Coronary artery (tissue), 2 donors: Measurements from ENCODE around the gene SLC66A1.

Experiments
- DNase-seq: peaks from one replicate; pipeline ENCODE4 v3.0.0-alpha.2; 2017; ENCODE audit warnings: low spot score
- H3K27ac ChIP-seq, 2 donors: fragments of 200-600 bp; sonication (generic); one replicate each; pipeline ENCODE4 v1.5.1; 2016 to 2019
- H3K4me3 ChIP-seq: fragments of 200-600 bp; sonication (generic); 2 replicates; pipeline ENCODE4 v1.5.1; 2016; ENCODE audit warnings: mild to moderate bottlenecking, moderate library complexity
- CTCF ChIP-seq: fragments of 200-600 bp; sonication (generic); IDR thresholded peaks from one replicate; pipeline ENCODE4 v1.5.1; 2019; ENCODE audit warnings: antibody characterized with exemption

SLC66A1 gene

DNA sequence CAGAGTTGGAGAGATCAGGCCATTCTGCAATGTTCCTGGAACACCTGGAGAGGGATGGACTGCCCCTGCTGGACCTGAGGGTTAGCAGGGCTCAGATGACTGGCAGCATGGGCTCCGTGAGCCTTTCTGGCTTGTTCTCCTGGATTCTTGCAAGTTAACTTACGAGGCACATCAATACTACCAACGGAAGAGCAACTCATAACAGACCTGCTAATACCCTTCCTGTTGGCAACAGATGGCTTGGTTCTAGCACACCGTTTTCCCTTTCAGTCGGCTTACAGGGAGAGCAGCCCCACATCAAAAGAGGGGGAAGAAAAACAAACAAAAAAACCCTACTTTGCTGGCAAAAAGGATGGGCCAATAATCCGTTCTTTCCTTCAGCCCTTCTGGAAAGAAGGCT, 47.9 kb downstream of the SLC66A1 start:
- H3K27ac ChIP-seq: no peak overlapping the region

DNA sequence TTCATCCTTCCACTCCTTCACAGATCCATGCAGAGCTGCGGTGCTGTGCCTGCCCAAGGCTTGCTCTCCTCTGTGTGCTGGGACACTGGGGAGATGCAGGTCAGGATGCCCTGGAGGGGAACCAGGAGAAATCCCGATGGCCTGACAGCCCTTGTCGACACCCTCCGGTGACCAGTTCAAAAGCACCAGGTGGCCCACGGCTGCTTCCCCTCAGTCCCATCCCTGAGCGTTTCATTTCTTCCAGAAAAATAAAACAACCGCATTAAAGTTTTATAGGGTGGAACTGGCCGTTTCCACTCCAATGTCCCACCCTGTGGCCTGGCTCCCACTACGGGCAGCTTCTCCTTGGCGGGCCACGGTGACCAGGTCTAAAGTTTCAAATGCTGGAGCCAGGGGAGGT, 48.3 kb downstream of the SLC66A1 start:
- no peak overlapping the region for H3K27ac ChIP-seq
- TF ChIP-seq CTCF: no peak
- H3K4me3 ChIP-seq: no peak overlapping the region
- DNase-seq: no peak

More for the DNA sequence above, 47.9 kb downstream of the SLC66A1 start:
- no peak for TF ChIP-seq CTCF
- H3K4me3 ChIP-seq: no peak overlapping the region
- no peak for DNase-seq

GRCh38 chr1:19360843-19361610, 48.9 kb downstream of the SLC66A1 start:
- DNase-seq: no peak
- TF ChIP-seq CTCF: no peak
- Histone ChIP-seq H3K27ac (no peak overlapping the region), H3K4me3 (no peak overlapping the region)

DNA sequence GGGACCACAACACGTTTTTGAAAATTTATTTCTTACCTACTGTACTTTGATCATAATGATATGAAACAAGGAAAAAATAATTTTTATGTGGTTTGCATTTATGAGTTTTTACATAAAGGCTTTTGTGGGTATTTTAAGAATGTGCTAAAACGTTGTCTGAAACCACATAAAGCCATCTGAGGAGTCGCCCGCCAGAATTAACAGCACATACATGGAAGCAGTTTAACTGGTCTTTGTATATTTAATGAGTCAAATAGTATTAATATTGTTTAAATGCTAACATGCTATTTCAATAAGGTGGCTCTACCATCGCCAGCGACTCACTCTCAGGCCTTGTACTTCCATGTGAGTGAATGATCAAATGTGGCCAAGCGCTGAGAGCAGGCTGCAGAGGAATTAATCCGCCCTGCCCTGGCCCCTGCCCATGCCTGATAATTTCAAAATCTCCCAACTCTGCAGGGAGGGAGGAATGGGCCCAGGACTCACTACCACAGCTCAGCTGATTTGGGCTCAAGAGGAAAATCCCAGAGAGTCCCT, 49.6 kb downstream of the SLC66A1 start:
- TF ChIP-seq CTCF: no peak
- DNase-seq: no peak
- H3K27ac ChIP-seq: no peak overlapping the region
- no peak overlapping the region for H3K4me3 ChIP-seq

DNA sequence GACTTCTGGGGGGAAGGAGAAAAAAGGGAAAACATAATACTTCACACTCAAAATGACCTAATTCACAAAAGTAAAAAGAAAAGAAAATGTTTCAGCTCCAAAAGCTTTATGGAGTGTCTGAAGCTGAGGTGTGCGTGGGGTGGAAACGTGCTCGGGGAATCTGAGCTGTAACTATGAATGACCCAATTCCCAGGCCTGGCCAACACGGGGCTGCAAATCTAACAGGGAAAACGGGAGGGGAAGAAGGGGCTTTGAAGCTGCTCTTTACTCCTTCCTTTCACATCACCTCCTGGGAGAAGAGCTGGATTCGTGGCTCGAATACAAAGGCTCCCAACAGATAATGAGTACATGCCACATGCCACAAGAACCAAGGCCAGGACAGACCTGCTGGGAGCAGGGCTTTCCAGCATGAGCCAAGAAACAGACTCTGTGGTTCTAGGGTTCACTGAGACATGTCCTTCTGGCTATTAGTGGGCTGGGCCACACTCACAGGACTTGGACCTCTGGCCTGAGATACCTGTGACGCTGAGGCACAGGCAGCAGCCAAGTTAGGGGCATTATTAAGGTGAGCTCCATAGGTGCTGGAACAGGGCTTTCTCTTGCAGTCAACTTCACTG, 51.5 kb downstream of the SLC66A1 start:
- TF ChIP-seq CTCF: no peak
- no peak for DNase-seq
- no peak overlapping the region for H3K4me3 ChIP-seq
- no peak overlapping the region for H3K27ac ChIP-seq

- no peak for DNase-seq
- Histone ChIP-seq H3K4me3 (no peak overlapping the region), H3K27ac (no peak overlapping the region)
- no peak for TF ChIP-seq CTCF
Observed at GRCh38 chr1:19365721-19366120, 53.6 kb downstream of the SLC66A1 start.
